DND-41 (cell line): ENCODE results near the gene TSPAN3.

ENCODE experiments used
- ATAC-seq: fragments of 200-7000 bp; cut with Tn5 transposase; 3 replicates; pipeline ENCODE4 v1.9.1; 2021; ENCODE audit warnings: low read depth; ENCODE audit not compliant: insufficient read depth
- DNase-seq: peaks from one replicate; pipeline ENCODE4 v3.0.0-alpha.2; 2020
- H2AFZ ChIP-seq: 2 replicates; pipeline ENCODE4 v1.6.0; 2012; ENCODE audit warnings: low read depth, low read length
- H3K27ac ChIP-seq: 2 replicates; pipeline ENCODE4 v1.5.1; 2012; ENCODE audit warnings: low read length, inconsistent platforms
- H3K27me3 ChIP-seq: fragments of 200-600 bp; sonication (generic); 2 replicates; pipeline ENCODE4 v1.6.0; 2012; ENCODE audit warnings: low read length, mild to moderate bottlenecking, inconsistent platforms; ENCODE audit not compliant: insufficient read depth, poor library complexity
- H3K36me3 ChIP-seq: 2 replicates; pipeline ENCODE4 v1.5.1; 2012; ENCODE audit warnings: low read length, inconsistent platforms; ENCODE audit not compliant: insufficient read depth
- H3K4me1 ChIP-seq: 2 replicates; pipeline ENCODE4 v1.5.1; 2012; ENCODE audit warnings: mild to moderate bottlenecking, low read length; ENCODE audit not compliant: insufficient read depth
- H3K4me2 ChIP-seq: 2 replicates; pipeline ENCODE4 v1.6.0; 2012; ENCODE audit warnings: mild to moderate bottlenecking, moderate library complexity, low read length, inconsistent platforms; ENCODE audit not compliant: insufficient read depth
- H3K4me3 ChIP-seq, 2 experiments: fragments of 200-600 bp in 1 of 2; shearing (Covaris generic) in 1 of 2; 2 replicates each; pipeline ENCODE4 v1.5.1; 2012 to 2016; ENCODE audit warnings: inconsistent platforms in 2 of 2, low read length in 2 of 2, mild to moderate bottlenecking in 2 of 2, low read depth in 1 of 2, moderate library complexity in 1 of 2
- H3K79me2 ChIP-seq: 2 replicates; pipeline ENCODE4 v1.6.0; 2012; ENCODE audit warnings: low read length, inconsistent platforms; ENCODE audit not compliant: insufficient read depth
- H3K9ac ChIP-seq: 2 replicates; pipeline ENCODE4 v1.6.0; 2012; ENCODE audit warnings: low read depth, mild to moderate bottlenecking, inconsistent platforms, low read length, moderate library complexity
- H3K9me3 ChIP-seq: 2 replicates; pipeline ENCODE4 v1.5.1; 2012; ENCODE audit warnings: low read length, moderate library complexity, mild to moderate bottlenecking, inconsistent platforms; ENCODE audit not compliant: insufficient read depth, severe bottlenecking
- H4K20me1 ChIP-seq: 2 replicates; pipeline ENCODE4 v1.6.0; 2012; ENCODE audit warnings: low read length; ENCODE audit not compliant: insufficient read depth
- CTCF ChIP-seq: IDR thresholded peaks from 2 replicates; pipeline ENCODE4 v1.5.1; 2012; ENCODE audit warnings: borderline replicate concordance, low read length, moderate library complexity, mild to moderate bottlenecking; ENCODE audit not compliant: poor library complexity, severe bottlenecking; ENCODE audit errors: extremely low read depth
- EZH2 ChIP-seq: IDR thresholded peaks from 3 replicates; pipeline ENCODE4 v1.6.1; 2012; ENCODE audit warnings: borderline replicate concordance, low read depth, mild to moderate bottlenecking, moderate library complexity, low read length, inconsistent platforms; ENCODE audit not compliant: severe bottlenecking

TSPAN3 gene

GRCh38 chr15:77038312-77039216 lies 32.3 kb downstream of the TSPAN3 start:
- no peak for ATAC-seq
- Histone ChIP-seq H3K4me2 (no peak overlapping the region), H3K4me3 (no peak overlapping the region), H3K79me2 (no peaks in the 10 kb centered on the region), H3K4me1 (no peaks in the 10 kb centered on the region), H2AFZ (no peak overlapping the region), H3K9ac (no peak overlapping the region), H3K27me3 (no peaks in the 10 kb centered on the region), H3K9me3 (no peaks in the 10 kb centered on the region), H4K20me1 (peaks cover 5% of the 10 kb centered on the region; the same call in 1 of the 2 replicates), H3K36me3 (peaks cover 32% of the 10 kb centered on the region), H3K27ac (no peak overlapping the region)
- no peak for DNase-seq
- no peak for TF ChIP-seq EZH2

GRCh38 chr15:77037388-77038209 lies 33.3 kb downstream of the TSPAN3 start:
- Histone ChIP-seq H3K4me3 (no peak overlapping the region), H3K27me3 (no peaks in the 10 kb centered on the region), H3K27ac (no peak overlapping the region), H4K20me1 (peaks cover 5% of the 10 kb centered on the region; the same call in 1 of the 2 replicates), H3K4me2 (no peak overlapping the region), H2AFZ (no peak overlapping the region), H3K79me2 (no peaks in the 10 kb centered on the region), H3K9me3 (no peaks in the 10 kb centered on the region), H3K4me1 (no peaks in the 10 kb centered on the region), H3K36me3 (peaks cover 22% of the 10 kb centered on the region), H3K9ac (no peak overlapping the region)
- ATAC-seq (no peak), DNase-seq (no peak)
- no peak for TF ChIP-seq EZH2
- no peak for TF ChIP-seq CTCF

GRCh38 chr15:77036537-77037387 lies 34.1 kb downstream of the TSPAN3 start:
- peaks cover 3% of the 10 kb centered on the region for H3K4me1 ChIP-seq
- H3K27ac ChIP-seq, result no peak overlapping the region
- H2AFZ ChIP-seq, result no peak overlapping the region
- H3K9ac ChIP-seq, result no peak overlapping the region
- ATAC-seq (no peak), DNase-seq (no peak)
- no peaks in the 10 kb centered on the region for H3K27me3 ChIP-seq
- peaks cover 5% of the 10 kb centered on the region; the same call in 1 of the 2 replicates for H4K20me1 ChIP-seq
- H3K9me3 ChIP-seq, result no peaks in the 10 kb centered on the region
- H3K79me2 ChIP-seq, result no peaks in the 10 kb centered on the region
- H3K4me3 ChIP-seq, result no peak overlapping the region
- peaks cover 17% of the 10 kb centered on the region for H3K36me3 ChIP-seq
- no peak overlapping the region for H3K4me2 ChIP-seq
- TF ChIP-seq EZH2 (no peak), CTCF (no peak)
